ENCODE data around the gene KIAA0753. TPM values are rescaled to one million over a fixed set of nuclear protein-coding genes. Genes with fewer than 3 reads are reported as not detected.

Gene KIAA0753
- total and polyA plus RNA-seq, 2 of the 13 experiments (the other 11 are each of a cell fraction or from before 2014, with no cell fraction given) = 5.2 to 9.1 TPM

DNA sequence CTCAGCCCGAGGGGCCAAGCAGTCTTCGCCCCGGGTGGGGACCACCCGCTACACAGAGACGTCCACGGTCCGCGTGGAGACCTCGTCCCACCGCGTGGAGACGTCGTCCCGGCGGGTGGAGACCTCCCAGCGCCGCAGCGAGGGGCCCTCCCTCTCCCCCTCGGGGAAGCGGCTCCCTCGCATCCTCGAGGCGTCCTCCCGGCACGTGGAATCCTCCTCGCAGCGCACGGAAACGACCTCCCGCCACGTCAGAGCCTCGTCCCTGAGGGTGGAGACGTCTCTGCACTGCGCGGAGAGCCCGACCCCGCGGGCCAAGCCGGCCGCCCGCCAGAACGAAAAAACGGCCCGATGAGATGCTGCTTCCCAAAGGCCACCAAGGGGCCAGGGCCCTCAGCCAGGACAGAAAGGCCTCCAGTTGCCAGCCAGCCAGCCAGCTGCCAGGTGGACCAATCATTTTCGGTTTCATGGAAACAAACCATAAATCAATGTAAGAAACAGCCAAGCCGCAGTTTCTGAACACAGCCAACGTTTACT, 11.5 kb upstream of the KIAA0753 start (continued):
- TF ChIP-seq, protein P1, sequence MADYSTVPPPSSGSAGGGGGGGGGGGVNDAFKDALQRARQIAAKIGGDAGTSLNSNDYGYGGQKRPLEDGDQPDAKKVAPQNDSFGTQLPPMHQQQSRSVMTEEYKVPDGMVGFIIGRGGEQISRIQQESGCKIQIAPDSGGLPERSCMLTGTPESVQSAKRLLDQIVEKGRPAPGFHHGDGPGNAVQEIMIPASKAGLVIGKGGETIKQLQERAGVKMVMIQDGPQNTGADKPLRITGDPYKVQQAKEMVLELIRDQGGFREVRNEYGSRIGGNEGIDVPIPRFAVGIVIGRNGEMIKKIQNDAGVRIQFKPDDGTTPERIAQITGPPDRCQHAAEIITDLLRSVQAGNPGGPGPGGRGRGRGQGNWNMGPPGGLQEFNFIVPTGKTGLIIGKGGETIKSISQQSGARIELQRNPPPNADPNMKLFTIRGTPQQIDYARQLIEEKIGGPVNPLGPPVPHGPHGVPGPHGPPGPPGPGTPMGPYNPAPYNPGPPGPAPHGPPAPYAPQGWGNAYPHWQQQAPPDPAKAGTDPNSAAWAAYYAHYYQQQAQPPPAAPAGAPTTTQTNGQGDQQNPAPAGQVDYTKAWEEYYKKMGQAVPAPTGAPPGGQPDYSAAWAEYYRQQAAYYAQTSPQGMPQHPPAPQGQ (CRISPR knock-in tag; IDR thresholded peaks at IDR 0.05; ENCODE audit: borderline replicate concordance) = no peak
- TF ChIP-seq ZC3H13 (CRISPR knock-in tag; IDR thresholded peaks at IDR 0.05) (peak; percentile 96), NFIB (CRISPR knock-in tag; IDR thresholded peaks at IDR 0.05; ENCODE audit: borderline replicate concordance) (peak; percentile 87; the same call in 1 of the 2 replicates), ZNF570 (CRISPR knock-in tag; IDR thresholded peaks at IDR 0.05; ENCODE audit: borderline replicate concordance) (peak; percentile 99; the same call in 1 of the 2 replicates), SIN3A (IDR thresholded peaks at IDR 0.05; ENCODE audit: borderline replicate concordance, low read depth, low read length) (no peak), ETV6 (CRISPR knock-in tag; conservative IDR thresholded peaks at IDR 0.05) (peak; percentile 79; the same call in 1 of the 2 replicates), NPAS2 (CRISPR knock-in tag; IDR thresholded peaks at IDR 0.05; ENCODE audit: borderline replicate concordance) (no peak), BORCS8-MEF2B (CRISPR knock-in tag; IDR thresholded peaks at IDR 0.05) (peak; percentile 97), DNMT1 (CRISPR knock-in tag; IDR thresholded peaks at IDR 0.05) (no peak)
- TF ChIP-seq, protein P2, sequence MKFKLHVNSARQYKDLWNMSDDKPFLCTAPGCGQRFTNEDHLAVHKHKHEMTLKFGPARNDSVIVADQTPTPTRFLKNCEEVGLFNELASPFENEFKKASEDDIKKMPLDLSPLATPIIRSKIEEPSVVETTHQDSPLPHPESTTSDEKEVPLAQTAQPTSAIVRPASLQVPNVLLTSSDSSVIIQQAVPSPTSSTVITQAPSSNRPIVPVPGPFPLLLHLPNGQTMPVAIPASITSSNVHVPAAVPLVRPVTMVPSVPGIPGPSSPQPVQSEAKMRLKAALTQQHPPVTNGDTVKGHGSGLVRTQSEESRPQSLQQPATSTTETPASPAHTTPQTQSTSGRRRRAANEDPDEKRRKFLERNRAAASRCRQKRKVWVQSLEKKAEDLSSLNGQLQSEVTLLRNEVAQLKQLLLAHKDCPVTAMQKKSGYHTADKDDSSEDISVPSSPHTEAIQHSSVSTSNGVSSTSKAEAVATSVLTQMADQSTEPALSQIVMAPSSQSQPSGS (CRISPR knock-in tag; IDR thresholded peaks at IDR 0.05) = 0 out of 2 replicates have a peak, but pooled peaks have one; percentile 10
- TF ChIP-seq, protein P3, sequence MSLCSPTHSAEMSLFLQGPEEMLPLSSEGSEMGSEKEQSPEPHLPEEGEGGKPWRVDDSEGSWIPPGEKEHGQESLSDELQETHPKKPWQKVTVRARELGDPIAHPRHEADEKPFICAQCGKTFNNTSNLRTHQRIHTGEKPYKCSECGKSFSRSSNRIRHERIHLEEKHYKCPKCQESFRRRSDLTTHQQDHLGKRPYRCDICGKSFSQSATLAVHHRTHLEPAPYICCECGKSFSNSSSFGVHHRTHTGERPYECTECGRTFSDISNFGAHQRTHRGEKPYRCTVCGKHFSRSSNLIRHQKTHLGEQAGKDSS (CRISPR knock-in tag; IDR thresholded peaks at IDR 0.05; ENCODE audit: borderline replicate concordance, low read depth) = no peak
- TF ChIP-seq, protein P4, sequence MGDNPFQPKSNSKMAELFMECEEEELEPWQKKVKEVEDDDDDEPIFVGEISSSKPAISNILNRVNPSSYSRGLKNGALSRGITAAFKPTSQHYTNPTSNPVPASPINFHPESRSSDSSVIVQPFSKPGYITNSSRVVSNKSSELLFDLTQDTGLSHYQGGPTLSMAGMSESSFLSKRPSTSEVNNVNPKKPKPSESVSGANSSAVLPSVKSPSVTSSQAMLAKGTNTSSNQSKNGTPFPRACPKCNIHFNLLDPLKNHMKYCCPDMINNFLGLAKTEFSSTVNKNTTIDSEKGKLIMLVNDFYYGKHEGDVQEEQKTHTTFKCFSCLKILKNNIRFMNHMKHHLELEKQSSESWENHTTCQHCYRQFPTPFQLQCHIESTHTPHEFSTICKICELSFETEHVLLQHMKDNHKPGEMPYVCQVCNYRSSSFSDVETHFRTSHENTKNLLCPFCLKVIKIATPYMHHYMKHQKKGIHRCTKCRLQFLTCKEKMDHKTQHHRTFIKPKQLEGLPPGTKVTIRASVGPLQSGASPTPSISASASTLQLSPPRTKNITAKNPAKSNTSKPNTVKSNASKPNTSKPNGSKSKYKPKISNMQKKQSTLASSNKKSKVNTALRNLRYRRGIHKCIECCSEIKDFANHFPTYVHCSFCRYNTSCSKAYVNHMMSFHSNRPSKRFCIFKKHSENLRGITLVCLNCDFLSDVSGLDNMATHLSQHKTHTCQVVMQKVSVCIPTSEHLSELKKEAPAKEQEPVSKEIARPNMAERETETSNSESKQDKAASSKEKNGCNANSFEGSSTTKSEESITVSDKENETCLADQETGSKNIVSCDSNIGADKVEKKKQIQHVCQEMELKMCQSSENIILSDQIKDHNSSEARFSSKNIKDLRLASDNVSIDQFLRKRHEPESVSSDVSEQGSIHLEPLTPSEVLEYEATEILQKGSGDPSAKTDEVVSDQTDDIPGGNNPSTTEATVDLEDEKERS (CRISPR knock-in tag; IDR thresholded peaks at IDR 0.05) = peak; percentile 81; the same call in 1 of the 2 replicates
- TF ChIP-seq, protein P5, sequence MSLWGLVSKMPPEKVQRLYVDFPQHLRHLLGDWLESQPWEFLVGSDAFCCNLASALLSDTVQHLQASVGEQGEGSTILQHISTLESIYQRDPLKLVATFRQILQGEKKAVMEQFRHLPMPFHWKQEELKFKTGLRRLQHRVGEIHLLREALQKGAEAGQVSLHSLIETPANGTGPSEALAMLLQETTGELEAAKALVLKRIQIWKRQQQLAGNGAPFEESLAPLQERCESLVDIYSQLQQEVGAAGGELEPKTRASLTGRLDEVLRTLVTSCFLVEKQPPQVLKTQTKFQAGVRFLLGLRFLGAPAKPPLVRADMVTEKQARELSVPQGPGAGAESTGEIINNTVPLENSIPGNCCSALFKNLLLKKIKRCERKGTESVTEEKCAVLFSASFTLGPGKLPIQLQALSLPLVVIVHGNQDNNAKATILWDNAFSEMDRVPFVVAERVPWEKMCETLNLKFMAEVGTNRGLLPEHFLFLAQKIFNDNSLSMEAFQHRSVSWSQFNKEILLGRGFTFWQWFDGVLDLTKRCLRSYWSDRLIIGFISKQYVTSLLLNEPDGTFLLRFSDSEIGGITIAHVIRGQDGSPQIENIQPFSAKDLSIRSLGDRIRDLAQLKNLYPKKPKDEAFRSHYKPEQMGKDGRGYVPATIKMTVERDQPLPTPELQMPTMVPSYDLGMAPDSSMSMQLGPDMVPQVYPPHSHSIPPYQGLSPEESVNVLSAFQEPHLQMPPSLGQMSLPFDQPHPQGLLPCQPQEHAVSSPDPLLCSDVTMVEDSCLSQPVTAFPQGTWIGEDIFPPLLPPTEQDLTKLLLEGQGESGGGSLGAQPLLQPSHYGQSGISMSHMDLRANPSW (CRISPR knock-in tag; IDR thresholded peaks at IDR 0.05; ENCODE audit: borderline replicate concordance) = 0 out of 2 replicates have a peak, but pooled peaks have one; percentile 69
- TF ChIP-seq, protein P6, sequence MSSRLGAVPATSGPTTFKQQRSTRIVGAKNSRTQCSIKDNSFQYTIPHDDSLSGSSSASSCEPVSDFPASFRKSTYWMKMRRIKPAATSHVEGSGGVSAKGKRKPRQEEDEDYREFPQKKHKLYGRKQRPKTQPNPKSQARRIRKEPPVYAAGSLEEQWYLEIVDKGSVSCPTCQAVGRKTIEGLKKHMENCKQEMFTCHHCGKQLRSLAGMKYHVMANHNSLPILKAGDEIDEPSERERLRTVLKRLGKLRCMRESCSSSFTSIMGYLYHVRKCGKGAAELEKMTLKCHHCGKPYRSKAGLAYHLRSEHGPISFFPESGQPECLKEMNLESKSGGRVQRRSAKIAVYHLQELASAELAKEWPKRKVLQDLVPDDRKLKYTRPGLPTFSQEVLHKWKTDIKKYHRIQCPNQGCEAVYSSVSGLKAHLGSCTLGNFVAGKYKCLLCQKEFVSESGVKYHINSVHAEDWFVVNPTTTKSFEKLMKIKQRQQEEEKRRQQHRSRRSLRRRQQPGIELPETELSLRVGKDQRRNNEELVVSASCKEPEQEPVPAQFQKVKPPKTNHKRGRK (CRISPR knock-in tag; IDR thresholded peaks at IDR 0.05) = 0 out of 2 replicates have a peak, but pooled peaks have one; percentile 47
